Heart left ventricle (tissue), 13 donors: Measurements from ENCODE around the gene MRPL33.

Experiments used
- POLR2A ChIP-seq, 2 donors: fragments of 450-650 bp; IDR thresholded peaks; one replicate each; pipeline ENCODE4 v1.6.1; 2017; ENCODE audit warnings: antibody characterized with exemption in 2 of 2, mild to moderate bottlenecking in 2 of 2, moderate library complexity in 2 of 2
- TF ChIP-seq, protein P1 (sequence below), 12 donors: fragments of 200-600 bp; sonication (generic) in 4 of 12; IDR thresholded peaks; one replicate each; pipeline versions ENCODE4 v1.5.0 to v1.8.0; 2018 to 2022; ENCODE audit warnings: antibody characterized with exemption in 12 of 12, mild to moderate bottlenecking in 5 of 12
- donor health status: ischemic (EF 13 %, LVEDD 7.1; RV severe dilation, severe dysfunction).
- donor health status: DM: no; HTN: yes; CAD: no.
- donor health status: DM: no; HTN: no; CAD: no.
- donor health status: ischemic (EF 25% LVEDD 6.9; RV normal size, moderate dysfunction).
- donor health status: ischemic (EF 25% LVEDD 5.7; RV mildly dilated, moderate dysfunction).
- donor health status: ischemic (EF 35%, LVEDD 5.7; RV mildly dilated, moderate dysfunction).
- donor health status: nonischemic (EF 11% LVEDD 7.7; RV severe dilation, severe dysfunction).
- donor health status: DM: yes; HTN: yes; CAD: no.
- donor health status: PGD.
- donor health status: ischemic (EF 29% LVEDD 5.4; RV normal size, mild dysfunction).
- donor health status: nonischemic (EF 23%, LVEDD 6.1; RV moderate dilation, normal function).

DNA sequence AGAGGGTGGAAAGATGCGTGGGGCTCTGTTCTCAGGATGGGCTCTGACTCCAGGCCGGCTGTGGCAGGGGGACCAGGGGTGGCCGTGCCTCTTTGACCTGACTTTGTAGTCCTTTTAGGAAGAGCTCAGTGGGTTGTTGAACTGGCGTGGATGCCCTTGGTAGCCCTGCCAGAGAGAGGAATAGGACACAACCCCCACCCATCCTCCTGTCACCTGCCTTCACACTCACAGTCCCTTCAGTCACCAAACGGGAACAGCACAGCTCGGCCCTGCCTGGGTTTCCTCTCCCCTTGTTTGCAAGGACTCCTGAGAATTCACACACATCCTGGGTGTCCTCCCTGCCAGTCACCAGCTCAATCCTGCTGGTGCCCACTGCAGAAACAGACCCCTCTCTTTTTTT, 20.1 kb upstream of the MRPL33 start:
- TF ChIP-seq, protein P1, sequence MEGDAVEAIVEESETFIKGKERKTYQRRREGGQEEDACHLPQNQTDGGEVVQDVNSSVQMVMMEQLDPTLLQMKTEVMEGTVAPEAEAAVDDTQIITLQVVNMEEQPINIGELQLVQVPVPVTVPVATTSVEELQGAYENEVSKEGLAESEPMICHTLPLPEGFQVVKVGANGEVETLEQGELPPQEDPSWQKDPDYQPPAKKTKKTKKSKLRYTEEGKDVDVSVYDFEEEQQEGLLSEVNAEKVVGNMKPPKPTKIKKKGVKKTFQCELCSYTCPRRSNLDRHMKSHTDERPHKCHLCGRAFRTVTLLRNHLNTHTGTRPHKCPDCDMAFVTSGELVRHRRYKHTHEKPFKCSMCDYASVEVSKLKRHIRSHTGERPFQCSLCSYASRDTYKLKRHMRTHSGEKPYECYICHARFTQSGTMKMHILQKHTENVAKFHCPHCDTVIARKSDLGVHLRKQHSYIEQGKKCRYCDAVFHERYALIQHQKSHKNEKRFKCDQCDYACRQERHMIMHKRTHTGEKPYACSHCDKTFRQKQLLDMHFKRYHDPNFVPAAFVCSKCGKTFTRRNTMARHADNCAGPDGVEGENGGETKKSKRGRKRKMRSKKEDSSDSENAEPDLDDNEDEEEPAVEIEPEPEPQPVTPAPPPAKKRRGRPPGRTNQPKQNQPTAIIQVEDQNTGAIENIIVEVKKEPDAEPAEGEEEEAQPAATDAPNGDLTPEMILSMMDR (IDR thresholded peaks at IDR 0.05), result no peak
- TF ChIP-seq POLR2A (IDR thresholded peaks at IDR 0.05), result no peak
